D721Med (cell line): ENCODE results near the gene TFB1M.
"Not testable (repeated sequence)": the region's sequence is repeated elsewhere in the genome, so short reads cannot be mapped to it uniquely, and the experiment has no call there.

ENCODE experiments used
- DNase-seq: peaks from one replicate; pipeline ENCODE4 v3.0.0; 2011; ENCODE audit warnings: low spot score; ENCODE audit not compliant: insufficient read length
- FAIRE-seq: peaks from 2 replicates; lab custom pipeline; 2011; peaks lifted over from hg19 to GRCh38; lab: Jason Lieb, UNC
- TF ChIP-seq, protein P1 (sequence below): IDR thresholded peaks from 2 replicates; pipeline ENCODE4 v1.5.1; 2012; ENCODE audit warnings: mild to moderate bottlenecking, control low read depth; ENCODE audit not compliant: insufficient read depth; ENCODE audit errors: missing control alignments

Gene TFB1M

GRCh38 chr6:155317186-155317585 is 2.9 kb upstream of the TFB1M start:
- DNase-seq (no peak), FAIRE-seq (no peak)
- TF ChIP-seq, protein P1, sequence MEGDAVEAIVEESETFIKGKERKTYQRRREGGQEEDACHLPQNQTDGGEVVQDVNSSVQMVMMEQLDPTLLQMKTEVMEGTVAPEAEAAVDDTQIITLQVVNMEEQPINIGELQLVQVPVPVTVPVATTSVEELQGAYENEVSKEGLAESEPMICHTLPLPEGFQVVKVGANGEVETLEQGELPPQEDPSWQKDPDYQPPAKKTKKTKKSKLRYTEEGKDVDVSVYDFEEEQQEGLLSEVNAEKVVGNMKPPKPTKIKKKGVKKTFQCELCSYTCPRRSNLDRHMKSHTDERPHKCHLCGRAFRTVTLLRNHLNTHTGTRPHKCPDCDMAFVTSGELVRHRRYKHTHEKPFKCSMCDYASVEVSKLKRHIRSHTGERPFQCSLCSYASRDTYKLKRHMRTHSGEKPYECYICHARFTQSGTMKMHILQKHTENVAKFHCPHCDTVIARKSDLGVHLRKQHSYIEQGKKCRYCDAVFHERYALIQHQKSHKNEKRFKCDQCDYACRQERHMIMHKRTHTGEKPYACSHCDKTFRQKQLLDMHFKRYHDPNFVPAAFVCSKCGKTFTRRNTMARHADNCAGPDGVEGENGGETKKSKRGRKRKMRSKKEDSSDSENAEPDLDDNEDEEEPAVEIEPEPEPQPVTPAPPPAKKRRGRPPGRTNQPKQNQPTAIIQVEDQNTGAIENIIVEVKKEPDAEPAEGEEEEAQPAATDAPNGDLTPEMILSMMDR: peak; percentile 11

DNA sequence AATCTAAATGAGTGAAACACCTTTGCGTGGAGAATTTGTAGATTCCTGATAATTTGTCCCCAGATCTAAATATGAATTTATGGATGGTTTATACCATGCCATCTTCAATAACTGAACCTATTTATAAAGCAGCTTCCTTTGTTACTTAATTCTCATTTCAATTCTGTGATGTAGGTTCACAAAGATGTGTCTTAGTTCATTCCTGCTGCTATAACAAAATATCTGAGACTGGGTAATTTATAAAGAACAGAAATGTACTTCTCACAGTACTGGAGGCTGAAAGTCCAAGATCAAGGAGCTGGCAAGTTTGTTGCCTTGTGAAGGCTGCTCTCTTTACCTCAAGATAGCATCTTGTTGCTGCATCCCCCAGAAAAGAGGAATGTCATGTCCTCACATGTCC is 2.1 kb upstream of the TFB1M start:
- TF ChIP-seq, protein P1: no peak
- peak; percentile 76 for FAIRE-seq
- no peak for DNase-seq

- TF ChIP-seq, protein P1: no peak
- DNase-seq (no peak), FAIRE-seq (peak; percentile 68)
Measured at GRCh38 chr6:155315516-155315871, 1.2 kb upstream of the TFB1M start.

GRCh38 chr6:155314773-155315515 is 660 bp upstream of the TFB1M start:
- DNase-seq: no peak
- peak; percentile 97 for FAIRE-seq
- TF ChIP-seq, protein P1: no peak

GRCh38 chr6:155313602-155314091 is 637 bp downstream of the TFB1M start:
- FAIRE-seq (no peak), DNase-seq (no peak)
- TF ChIP-seq, protein P1: no peak

DNA sequence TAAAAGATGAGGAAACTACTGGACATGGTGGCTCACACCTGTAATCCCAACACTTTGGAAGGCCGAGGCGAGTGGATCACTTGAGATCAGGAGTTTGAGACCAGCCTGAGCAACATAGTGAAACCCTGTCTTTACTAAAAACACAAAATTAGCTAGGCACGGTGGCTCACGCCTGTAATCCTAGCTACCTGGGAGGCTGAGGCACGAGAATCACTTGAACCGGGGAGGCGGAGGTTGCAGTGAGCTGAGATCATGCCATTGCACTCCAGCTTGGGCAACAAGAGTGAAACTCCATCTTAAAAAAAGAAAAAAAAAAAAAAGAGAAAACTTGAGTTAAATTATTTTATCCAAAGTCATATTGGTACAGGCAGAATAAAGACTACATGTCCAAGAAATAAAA is 1.3 kb downstream of the TFB1M start:
- DNase-seq, FAIRE-seq: not testable (repeated sequence)

DNA sequence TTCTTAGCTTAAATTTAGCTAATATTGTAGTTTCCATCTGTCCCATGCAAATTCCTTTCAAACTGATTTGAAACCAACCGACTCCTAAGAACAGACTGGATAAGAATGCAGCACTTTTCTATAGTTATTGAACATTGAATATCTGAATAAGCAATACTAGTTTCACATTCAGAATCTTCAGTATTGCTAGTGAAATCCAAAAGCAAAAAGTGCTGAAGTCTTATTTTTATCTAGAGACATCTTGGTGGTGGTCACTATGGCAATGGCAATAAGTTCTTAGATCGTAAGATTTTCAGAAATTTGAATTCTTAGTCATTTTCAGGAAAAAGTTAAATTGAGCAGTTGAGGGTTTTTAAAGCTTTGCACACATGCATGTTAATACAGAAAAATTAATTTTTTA is 2.7 kb downstream of the TFB1M start:
- TF ChIP-seq, protein P1: no peak
- no peak for FAIRE-seq
- no peak for DNase-seq
